Measurements from ENCODE around the gene LEPR. TPM values are rescaled to one million over a fixed set of nuclear protein-coding genes. Genes with fewer than 3 reads are reported as not detected.

The LEPR gene
- total RNA-seq, 4 donors from 2014 or later: 5.1 to 12.9 (median 11.0) TPM

GRCh38 chr1:65386439-65386838 lies 34.0 kb upstream of the LEPR start:
- WGBS, 2 donors: 87 to 91% methylated on average over 3 of the region's 3 CpGs
- no peak overlapping the region for H3K4me3 ChIP-seq (ENCODE audit: low read depth, poor library complexity, severe bottlenecking)
- intact Hi-C loops (cut with DNase I; ENCODE audit: low total_unique reads): no loop called here
- no peak for DNase-seq (ENCODE audit: low spot score in 2 of 2)
- TF ChIP-seq CTCF (IDR thresholded peaks at IDR 0.05): no peak
- TF ChIP-seq POLR2A (IDR thresholded peaks at IDR 0.05): no peak

GRCh38 chr1:65387821-65388220 lies 32.6 kb upstream of the LEPR start:
- WGBS, 2 donors: 70 to 85% methylated on average over 2 of the region's 2 CpGs

GRCh38 chr1:65388908-65389695 lies 31.4 kb upstream of the LEPR start:
- no peak overlapping the region for H3K4me3 ChIP-seq (ENCODE audit: low read depth, poor library complexity, severe bottlenecking)
- intact Hi-C loops (cut with DNase I; ENCODE audit: low total_unique reads): no loop called here
- no peak for DNase-seq (ENCODE audit: low spot score in 2 of 2)
- TF ChIP-seq CTCF (IDR thresholded peaks at IDR 0.05) (no peak), POLR2A (IDR thresholded peaks at IDR 0.05) (no peak)
- WGBS, 2 donors: 88 to 92% methylated on average over 3 of the region's 3 CpGs

More at GRCh38 chr1:65387821-65388220, 32.6 kb upstream of the LEPR start:
- no peak overlapping the region for H3K4me3 ChIP-seq (ENCODE audit: low read depth, poor library complexity, severe bottlenecking)
- TF ChIP-seq POLR2A (IDR thresholded peaks at IDR 0.05) (no peak), CTCF (IDR thresholded peaks at IDR 0.05) (no peak)
- no peak for DNase-seq (ENCODE audit: low spot score in 2 of 2)
- intact Hi-C loops (cut with DNase I; ENCODE audit: low total_unique reads): no loop called here

GRCh38 chr1:65392497-65392896 lies 28.0 kb upstream of the LEPR start:
- intact Hi-C loops (cut with DNase I; ENCODE audit: low total_unique reads): no loop called here
- no peak for DNase-seq (ENCODE audit: low spot score in 2 of 2)
- no peak for TF ChIP-seq CTCF (IDR thresholded peaks at IDR 0.05)
- TF ChIP-seq POLR2A (IDR thresholded peaks at IDR 0.05): no peak
- H3K4me3 ChIP-seq (ENCODE audit: low read depth, poor library complexity, severe bottlenecking): no peak overlapping the region
- WGBS, 2 donors: 98 to 100% methylated on average over 7 of the region's 7 CpGs

- no peak for DNase-seq (ENCODE audit: low spot score in 2 of 2)
- WGBS, 2 donors: 62 to 73% methylated on average over 2 of the region's 2 CpGs
- H3K4me3 ChIP-seq (ENCODE audit: low read depth, poor library complexity, severe bottlenecking): no peak overlapping the region
- no peak for TF ChIP-seq POLR2A (IDR thresholded peaks at IDR 0.05)
- TF ChIP-seq CTCF (IDR thresholded peaks at IDR 0.05): no peak
- intact Hi-C loops (cut with DNase I; ENCODE audit: low total_unique reads): no loop called here
Observed at GRCh38 chr1:65393347-65393746, 27.1 kb upstream of the LEPR start.

GRCh38 chr1:65393928-65394327 lies 26.5 kb upstream of the LEPR start:
- H3K4me3 ChIP-seq (ENCODE audit: low read depth, poor library complexity, severe bottlenecking): no peak overlapping the region
- no peak for DNase-seq (ENCODE audit: low spot score in 2 of 2)
- intact Hi-C loops (cut with DNase I; ENCODE audit: low total_unique reads): no loop called here
- TF ChIP-seq CTCF (IDR thresholded peaks at IDR 0.05) (no peak), POLR2A (IDR thresholded peaks at IDR 0.05) (no peak)
- 54 to 76% methylated on average over 1 of the region's 1 CpG for WGBS, 2 donors

Measured in lower leg skin (tissue), 4 donors.